ENCODE measurements around the gene MLKL. TPM values are rescaled to one million over a fixed set of nuclear protein-coding genes. Genes with fewer than 3 reads are reported as not detected.
A peak's percentile ranks its signal among the peaks of the same experiment; 100 is the strongest.
"Not testable (repeated sequence)": the region's sequence is repeated elsewhere in the genome, so short reads cannot be mapped to it uniquely, and the experiment has no call there.

The MLKL gene
- total RNA-seq, 4 donors from 2014 or later = 1.2 to 4.6 (median 2.9) TPM

DNA sequence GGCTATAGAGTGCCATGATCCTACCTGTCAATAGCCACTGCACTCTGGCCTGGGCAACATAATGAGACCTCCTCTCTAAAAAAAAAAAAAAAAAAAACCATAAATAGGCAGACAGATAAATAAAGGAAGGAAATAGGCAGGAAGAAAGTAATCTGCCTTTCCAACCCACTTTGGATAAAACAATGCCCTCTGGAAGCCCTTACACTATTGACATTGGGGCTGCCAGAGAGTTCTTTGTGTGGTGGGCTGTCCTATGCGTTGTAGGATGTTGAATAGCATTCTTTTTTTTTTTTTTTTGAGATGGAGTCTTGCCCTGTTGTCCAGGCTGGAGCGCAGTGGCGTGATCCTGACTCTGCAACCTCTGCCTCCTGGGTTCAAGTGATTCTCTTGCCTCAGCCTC is 26.8 kb downstream of the MLKL start:
- Histone ChIP-seq H3K36me3 (no peaks in the 10 kb centered on the region), H3K9me3 (no peaks in the 10 kb centered on the region), H3K4me1 (no peaks in the 10 kb centered on the region), H3K27me3 (no peaks in the 10 kb centered on the region), H3K27ac (no peak overlapping the region), H3K4me3 (no peak overlapping the region)
- intact Hi-C loops (cut with DNase I; ENCODE audit: low total_unique reads) = no loop called here
- in situ Hi-C loops (cut with MboI; ENCODE audit: low sequenced_read_pairs in 4 of 4) = no loop called here
- TF ChIP-seq, protein P1, sequence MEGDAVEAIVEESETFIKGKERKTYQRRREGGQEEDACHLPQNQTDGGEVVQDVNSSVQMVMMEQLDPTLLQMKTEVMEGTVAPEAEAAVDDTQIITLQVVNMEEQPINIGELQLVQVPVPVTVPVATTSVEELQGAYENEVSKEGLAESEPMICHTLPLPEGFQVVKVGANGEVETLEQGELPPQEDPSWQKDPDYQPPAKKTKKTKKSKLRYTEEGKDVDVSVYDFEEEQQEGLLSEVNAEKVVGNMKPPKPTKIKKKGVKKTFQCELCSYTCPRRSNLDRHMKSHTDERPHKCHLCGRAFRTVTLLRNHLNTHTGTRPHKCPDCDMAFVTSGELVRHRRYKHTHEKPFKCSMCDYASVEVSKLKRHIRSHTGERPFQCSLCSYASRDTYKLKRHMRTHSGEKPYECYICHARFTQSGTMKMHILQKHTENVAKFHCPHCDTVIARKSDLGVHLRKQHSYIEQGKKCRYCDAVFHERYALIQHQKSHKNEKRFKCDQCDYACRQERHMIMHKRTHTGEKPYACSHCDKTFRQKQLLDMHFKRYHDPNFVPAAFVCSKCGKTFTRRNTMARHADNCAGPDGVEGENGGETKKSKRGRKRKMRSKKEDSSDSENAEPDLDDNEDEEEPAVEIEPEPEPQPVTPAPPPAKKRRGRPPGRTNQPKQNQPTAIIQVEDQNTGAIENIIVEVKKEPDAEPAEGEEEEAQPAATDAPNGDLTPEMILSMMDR (IDR thresholded peaks at IDR 0.05 in 4 of 5, conservative IDR thresholded peaks at IDR 0.05 in 1 of 5) = no peak
- TF ChIP-seq POLR2A (IDR thresholded peaks at IDR 0.05) = no peak
- no peak for ATAC-seq
- no peak for DNase-seq

GRCh38 chr16:74668877-74669276 is 31.8 kb downstream of the MLKL start:
- ATAC-seq; H3K9me3 ChIP-seq; DNase-seq; in situ Hi-C loops (cut with MboI; ENCODE audit: low sequenced_read_pairs in 4 of 4); H3K4me3 ChIP-seq; H3K27me3 ChIP-seq; H3K27ac ChIP-seq: not testable (repeated sequence)
- intact Hi-C loops (cut with DNase I; ENCODE audit: low total_unique reads) = loop anchor here (5.0 kb wide), 1 partner anchor 62 kb away; the partner anchor contains the start of gene GLG1
- Histone ChIP-seq H3K36me3 (peaks cover 0 to 11% of the 10 kb centered on the region in 2 donors), H3K4me1 (peaks cover 8 to 11% of the 10 kb centered on the region in 2 donors)

DNA sequence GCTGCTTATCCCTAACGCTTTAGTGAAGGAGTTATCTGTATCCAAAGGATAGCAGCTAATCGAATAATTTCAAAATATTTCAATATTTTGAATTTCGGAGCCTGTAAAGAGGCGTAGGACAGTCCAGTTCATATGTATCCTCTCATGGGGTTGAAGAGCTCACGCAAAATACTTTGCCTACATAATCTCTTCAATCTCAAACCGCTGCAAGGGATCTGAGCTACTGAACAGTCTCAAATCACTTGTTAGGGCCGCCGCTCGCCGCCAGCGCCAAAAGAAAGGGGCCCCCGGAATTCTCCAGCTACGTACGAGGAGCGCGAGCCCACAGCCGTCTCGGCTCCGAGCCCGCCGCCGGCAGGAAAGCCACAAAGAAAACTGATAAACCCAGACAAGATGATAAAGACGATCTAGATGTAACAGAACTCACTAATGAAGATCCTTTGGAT is 33.4 kb downstream of the MLKL start:
- no peak for DNase-seq
- no peak for TF ChIP-seq POLR2A (IDR thresholded peaks at IDR 0.05)
- TF ChIP-seq, protein P1 (IDR thresholded peaks at IDR 0.05 in 4 of 5, conservative IDR thresholded peaks at IDR 0.05 in 1 of 5) = no peak
- peak; percentile 22 to 27 for ATAC-seq
- no peaks in the 10 kb centered on the region for H3K9me3 ChIP-seq
- H3K36me3 ChIP-seq = peaks cover 0 to 14% of the 10 kb centered on the region in 2 donors
- intact Hi-C loops (cut with DNase I; ENCODE audit: low total_unique reads) = loop anchor here (5.0 kb wide), 1 partner anchor 60 kb away; the partner anchor contains the start of gene GLG1
- in situ Hi-C loops (cut with MboI; ENCODE audit: low sequenced_read_pairs in 4 of 4) = no loop called here
- H3K27ac ChIP-seq = peak overlapping the region; percentile 60 to 74 (median 66)
- no peaks in the 10 kb centered on the region for H3K27me3 ChIP-seq
- H3K4me3 ChIP-seq = peak overlapping the region; percentile 68 to 98 (median 93)
- H3K4me1 ChIP-seq = peaks cover 8 to 11% of the 10 kb centered on the region in 2 donors

GRCh38 chr16:74666425-74667254 is 34.0 kb downstream of the MLKL start, which contains the start of gene RFWD3:
Gene RFWD3, minus strand, starts transcription at chr16:74666877. Its CDS starts 5,428 bp downstream, at chr16:74661449.
- H3K27ac ChIP-seq = peak within 1 kb of the TSS; percentile 70 to 81 (median 78)
- peaks cover 8 to 11% of the 10 kb centered on the region in 2 donors for H3K4me1 ChIP-seq
- intact Hi-C loops (cut with DNase I; ENCODE audit: low total_unique reads) (loop anchor here (1.0 to 5.0 kb wide), 2 partner anchors 29 to 59 kb away; partner anchors contain the start of gene GLG1), in situ Hi-C loops (cut with MboI; ENCODE audit: low sequenced_read_pairs in 4 of 4) (no loop called here)
- peaks cover 0 to 15% of the 10 kb centered on the region in 2 donors for H3K36me3 ChIP-seq
- peak in 1 of 2 donors; percentile 37 for TF ChIP-seq POLR2A (IDR thresholded peaks at IDR 0.05)
- TF ChIP-seq, protein P1 (IDR thresholded peaks at IDR 0.05 in 4 of 5, conservative IDR thresholded peaks at IDR 0.05 in 1 of 5) = no peak
- H3K9me3 ChIP-seq = no peaks in the 10 kb centered on the region
- ATAC-seq (peak; percentile 100), DNase-seq (peak; percentile 99)
- H3K4me3 ChIP-seq = peak within 1 kb of the TSS; percentile 82 to 98 (median 93)
- H3K27me3 ChIP-seq = no peaks in the 10 kb centered on the region

DNA sequence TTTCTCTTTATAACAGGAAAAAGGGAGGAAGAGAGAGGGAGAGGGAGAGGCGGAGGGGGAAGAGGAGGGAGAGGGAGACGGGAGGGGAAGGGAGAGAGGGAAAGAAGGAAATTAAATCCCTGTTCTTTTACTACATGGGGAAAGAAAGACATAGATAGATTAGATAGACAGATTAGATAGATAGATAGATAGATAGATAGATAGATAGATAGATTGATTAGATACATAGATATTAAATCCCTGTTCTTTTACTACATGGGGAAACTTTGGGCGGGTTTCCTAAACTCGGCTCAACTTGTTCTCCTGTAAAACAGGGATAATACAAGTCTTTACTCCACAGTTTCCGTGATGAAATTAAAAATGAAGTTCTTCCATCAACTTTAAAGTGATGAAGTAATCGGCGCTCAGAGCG is 34.6 kb downstream of the MLKL start:
- TF ChIP-seq POLR2A (IDR thresholded peaks at IDR 0.05) = no peak
- TF ChIP-seq, protein P1 (IDR thresholded peaks at IDR 0.05 in 4 of 5, conservative IDR thresholded peaks at IDR 0.05 in 1 of 5) = no peak
- peaks cover 8 to 11% of the 10 kb centered on the region in 2 donors for H3K4me1 ChIP-seq
- intact Hi-C loops (cut with DNase I; ENCODE audit: low total_unique reads) = loop anchor here (1.0 to 5.0 kb wide), 2 partner anchors 29 to 59 kb away; partner anchors contain the start of gene GLG1
- peaks cover 0 to 21% of the 10 kb centered on the region in 2 donors for H3K36me3 ChIP-seq
- H3K27ac ChIP-seq = peak overlapping the region; percentile 70 to 81 (median 77)
- ATAC-seq = no peak
- peak overlapping the region; percentile 82 to 98 (median 93) for H3K4me3 ChIP-seq
- in situ Hi-C loops (cut with MboI; ENCODE audit: low sequenced_read_pairs in 4 of 4) = no loop called here
- no peaks in the 10 kb centered on the region for H3K27me3 ChIP-seq
- DNase-seq = no peak
- no peaks in the 10 kb centered on the region for H3K9me3 ChIP-seq
